Activated T-cell treated with anti-CD3 and anti-CD28 coated beads for 24 hours (primary cell): Measurements from ENCODE around the gene ZNF605.
"Not testable (repeated sequence)": the region's sequence is repeated elsewhere in the genome, so short reads cannot be mapped to it uniquely, and the experiment has no call there.

ENCODE experiments used
- DNase-seq: peaks from one replicate; pipeline ENCODE4 v3.0.0-alpha.2; 2020; ENCODE audit warnings: low read depth

The ZNF605 gene

GRCh38 chr12:132904718-132905328, 51.3 kb downstream of the ZNF605 start:
- peak; percentile 88 for DNase-seq

DNA sequence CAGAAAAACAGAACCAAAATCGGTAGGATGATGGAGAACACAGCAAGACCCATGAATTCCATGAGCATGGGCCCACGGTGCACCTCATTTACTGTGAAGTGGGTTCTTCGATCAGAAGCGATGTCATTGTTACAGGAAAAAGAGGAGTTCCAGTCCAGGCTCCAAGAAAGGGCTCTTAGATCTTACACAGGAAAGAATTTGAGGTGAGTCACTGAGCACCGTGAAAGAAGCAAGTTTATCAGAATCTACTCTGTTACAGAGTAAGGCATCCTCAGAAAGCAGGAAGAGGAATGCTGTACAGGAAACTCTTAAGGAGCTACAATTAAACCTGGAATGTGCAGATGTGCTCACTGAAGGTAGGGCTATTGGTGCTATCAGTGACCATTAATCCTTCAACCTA, 57.1 kb downstream of the ZNF605 start:
- DNase-seq: no peak

- DNase-seq: no peak
Observed at GRCh38 chr12:132888852-132889251, 67.3 kb downstream of the ZNF605 start.

DNA sequence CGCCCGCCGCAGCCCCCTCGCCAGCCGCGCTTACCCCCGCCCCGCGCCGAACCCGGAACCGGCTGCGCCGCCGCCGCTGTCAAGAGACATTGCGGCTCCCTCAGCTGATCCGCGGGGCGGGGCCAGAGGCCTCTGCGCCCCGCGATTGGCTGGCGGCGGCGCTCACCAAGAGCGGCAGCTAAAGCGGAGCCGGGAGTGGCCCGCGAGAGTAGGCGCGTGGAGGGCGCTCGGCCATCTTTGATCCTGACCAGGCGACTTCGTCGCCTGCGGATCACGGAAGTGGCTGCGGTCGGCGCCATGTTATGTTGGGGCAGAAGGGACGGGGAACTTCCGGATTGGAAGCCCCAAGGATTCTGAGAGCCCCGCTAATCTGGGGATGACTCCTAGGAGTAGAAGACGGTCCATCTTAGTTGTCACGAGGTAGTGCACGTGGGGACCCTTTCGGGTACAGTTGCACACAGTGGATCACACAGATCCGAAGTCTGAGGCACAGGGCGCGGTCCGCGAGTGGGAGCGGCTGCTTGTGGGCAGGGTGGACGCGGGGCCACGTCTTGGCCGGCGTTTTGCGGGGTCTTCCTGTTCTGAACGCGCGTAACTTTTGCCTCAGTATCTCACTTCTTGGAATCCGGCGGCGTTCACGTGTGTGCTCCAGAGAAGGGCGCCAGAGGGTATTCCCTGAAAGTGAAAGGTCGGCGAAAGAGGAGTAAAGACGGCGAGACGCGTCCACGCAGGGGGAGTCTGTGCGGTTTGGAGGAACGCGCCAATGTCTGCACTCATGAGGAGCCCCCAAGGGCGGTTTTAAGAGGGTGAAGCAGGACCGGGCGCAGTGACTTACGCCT, 68.4 kb downstream of the ZNF605 start, which contains the start of gene CHFR:
Gene CHFR, minus strand, starts transcription at position 93 of the 839 bp plus-strand sequence. CDS start 277 bp downstream, outside the sequence.
- DNase-seq: peak; percentile 92

- DNase-seq: no peak
Observed at GRCh38 chr12:132886529-132887477, 69.3 kb downstream of the ZNF605 start.

DNA sequence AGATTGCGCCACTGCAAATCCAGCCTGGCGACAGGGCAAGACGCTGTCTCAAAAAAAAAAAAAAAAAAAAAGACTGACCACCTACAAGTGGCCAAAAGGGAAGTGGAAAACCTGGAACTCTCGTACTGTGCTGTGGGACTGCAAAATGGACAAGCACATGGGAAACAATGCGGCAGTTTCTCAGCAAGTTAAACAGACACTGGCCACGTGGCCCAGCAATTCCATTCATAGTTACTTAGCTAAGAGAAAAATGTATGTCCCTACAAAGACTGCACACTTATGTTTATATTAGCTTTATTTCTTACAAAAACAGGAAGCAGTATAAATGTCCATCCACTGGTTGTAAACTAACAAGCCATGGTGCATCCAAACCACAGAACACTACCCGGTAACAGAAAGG, 74.3 kb downstream of the ZNF605 start:
- no peak for DNase-seq

- DNase-seq: not testable (repeated sequence)
Observed at GRCh38 chr12:132874620-132875019, 81.5 kb downstream of the ZNF605 start.

- DNase-seq: no peak
Observed at GRCh38 chr12:132874175-132874574, 81.9 kb downstream of the ZNF605 start.

DNA sequence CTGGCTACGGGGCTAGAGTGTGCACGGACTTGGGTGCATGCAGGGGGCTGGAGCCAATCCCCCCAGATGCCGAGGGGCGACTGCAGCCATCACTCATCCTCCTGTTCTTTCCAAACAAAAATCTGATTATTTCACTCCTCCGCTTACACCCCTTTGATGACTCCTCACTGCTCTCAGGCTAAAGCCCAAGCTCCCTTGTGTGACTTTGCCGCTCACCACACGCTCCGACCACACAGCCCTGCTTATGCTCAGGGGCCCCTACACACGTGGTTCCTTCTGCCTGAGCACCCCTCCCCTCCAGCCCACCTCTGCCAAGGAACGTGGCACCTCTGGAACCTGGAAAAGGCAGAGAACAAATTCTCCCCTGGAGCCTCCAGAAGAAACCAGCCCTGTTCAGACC, 82.4 kb downstream of the ZNF605 start:
- DNase-seq: no peak

DNA sequence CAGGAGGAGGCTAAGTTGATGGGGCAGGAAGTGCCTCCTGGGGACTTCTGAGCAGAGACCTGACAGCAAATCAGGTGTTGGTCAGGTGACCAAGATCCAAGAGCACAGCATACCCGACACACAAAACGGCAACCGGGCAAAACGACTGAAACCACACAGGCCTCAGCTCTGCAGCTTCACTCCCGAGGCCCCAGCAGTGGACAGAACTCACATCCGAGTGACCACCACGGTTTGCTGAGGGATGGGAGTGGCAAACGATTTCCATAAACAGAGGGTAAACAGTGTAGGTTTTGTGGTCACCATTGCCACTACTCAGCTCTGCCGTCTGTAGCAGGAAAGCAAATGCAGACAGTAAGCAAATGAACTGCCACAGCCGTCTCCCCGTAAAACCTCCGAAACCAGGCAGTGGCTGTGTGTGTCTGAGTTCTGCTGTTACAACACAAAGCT, 83.1 kb downstream of the ZNF605 start:
- DNase-seq: peak; percentile 17

GRCh38 chr12:132872073-132872855, 83.8 kb downstream of the ZNF605 start:
- DNase-seq: no peak

GRCh38 chr12:132869551-132869950, 86.6 kb downstream of the ZNF605 start:
- DNase-seq: no peak
